ENCODE data around the gene CCL26.
"Not testable (repeated sequence)": the region's sequence is repeated elsewhere in the genome, so short reads cannot be mapped to it uniquely, and the experiment has no call there.

The CCL26 gene

DNA sequence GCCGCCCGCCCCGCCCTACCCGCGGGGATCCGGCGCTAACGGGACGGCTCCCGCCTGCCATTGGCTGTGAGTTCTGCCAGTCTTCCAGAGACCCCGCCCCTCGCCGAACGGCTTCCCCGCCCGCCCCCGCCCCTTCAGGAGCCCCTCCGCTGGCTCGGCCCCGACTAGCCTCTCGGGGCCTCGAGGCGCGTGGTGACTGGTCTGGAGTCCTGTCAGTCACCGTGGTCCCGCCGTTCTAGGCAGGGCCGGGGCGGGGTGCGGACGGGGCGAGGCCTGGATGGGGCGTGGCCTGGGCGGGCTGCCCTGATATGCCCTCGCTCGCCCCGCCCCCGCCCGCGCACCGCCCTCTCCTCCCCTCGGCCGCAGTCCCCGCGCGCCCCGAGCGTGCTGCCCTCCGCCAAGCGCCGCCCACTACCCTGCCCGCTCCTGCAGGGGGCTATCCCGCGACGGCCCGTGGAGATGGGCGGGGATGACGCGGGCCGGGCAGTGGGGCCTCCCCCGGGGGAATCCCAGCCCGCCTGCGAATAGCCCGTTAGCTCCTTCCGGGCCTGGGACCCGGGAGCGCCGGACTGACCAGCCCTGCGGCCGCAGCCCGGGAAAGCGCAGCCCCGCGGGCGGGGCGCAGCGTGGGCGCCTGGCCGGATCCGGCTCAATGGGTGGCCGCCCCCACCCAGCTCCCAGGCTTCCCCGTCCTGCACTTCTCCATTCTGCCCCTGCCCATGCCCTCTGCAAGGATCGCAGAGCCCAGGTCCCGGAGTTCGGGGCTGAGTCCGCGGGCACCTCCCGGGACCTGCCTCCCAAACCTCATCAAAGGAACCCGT, 32.8 kb downstream of the CCL26 start:
- peak; percentile 99 for DNase-seq (ENCODE audit: low read depth)

DNA sequence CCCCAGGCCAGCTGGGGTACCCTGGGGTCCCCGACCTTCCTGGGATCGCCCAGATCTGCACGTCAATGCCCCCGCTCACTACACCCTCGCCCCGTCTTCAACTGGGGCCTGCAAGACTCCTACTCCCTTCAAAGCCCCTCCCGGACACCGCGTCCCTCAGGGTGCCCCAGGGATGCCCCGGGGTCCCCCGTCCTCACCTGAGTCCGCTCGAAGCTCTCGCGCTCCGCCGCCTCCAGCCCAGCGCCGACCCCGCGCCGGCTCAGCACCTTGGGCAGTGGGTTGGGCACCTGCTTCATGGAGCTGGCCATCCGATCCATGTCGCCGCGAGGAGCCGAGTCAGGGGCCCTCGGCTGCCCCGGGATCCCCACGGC, 33.4 kb downstream of the CCL26 start, which contains the start of gene HIP1:
TSS of gene HIP1 (minus strand) at position 338 of the 371 bp plus-strand sequence. CDS start at position 317, 21 bp downstream.
- no peak for DNase-seq (ENCODE audit: low read depth)

DNA sequence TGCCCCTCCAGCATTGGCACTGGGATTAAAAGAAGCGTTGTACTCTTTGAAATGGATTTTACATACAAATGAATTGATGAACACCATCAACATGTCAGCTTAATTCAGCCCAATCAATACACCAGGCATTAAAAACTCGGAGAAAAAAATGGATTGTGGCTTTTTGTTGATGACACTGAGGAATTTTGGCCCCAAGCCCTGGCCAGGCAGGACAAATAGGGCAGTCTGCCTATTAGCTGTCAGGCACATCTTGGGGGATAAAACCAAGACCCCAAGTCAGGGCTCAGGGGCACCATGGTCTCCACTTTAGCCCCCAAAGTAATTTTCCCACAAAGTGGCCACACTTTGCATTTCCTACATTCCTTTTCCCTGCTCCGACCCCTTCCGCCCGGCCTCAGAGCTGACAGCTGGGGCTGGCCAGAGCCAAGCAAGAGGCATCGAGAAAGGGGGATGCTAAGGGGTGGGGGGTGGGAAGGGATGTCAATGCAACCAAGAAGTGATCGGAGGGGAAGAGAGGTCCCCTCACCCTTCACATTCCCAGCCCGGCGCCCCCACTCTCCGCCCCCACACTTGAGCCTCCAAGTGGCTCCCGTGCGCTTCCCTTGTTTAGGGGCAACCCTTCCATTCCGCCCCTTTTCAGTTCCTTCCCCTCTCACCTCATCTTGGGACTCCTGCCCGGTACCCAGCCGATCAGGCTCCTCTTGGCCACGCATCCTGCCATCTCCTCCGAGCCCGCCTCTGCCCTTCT, 34.0 kb downstream of the CCL26 start:
- DNase-seq (ENCODE audit: low read depth), result no peak

DNA sequence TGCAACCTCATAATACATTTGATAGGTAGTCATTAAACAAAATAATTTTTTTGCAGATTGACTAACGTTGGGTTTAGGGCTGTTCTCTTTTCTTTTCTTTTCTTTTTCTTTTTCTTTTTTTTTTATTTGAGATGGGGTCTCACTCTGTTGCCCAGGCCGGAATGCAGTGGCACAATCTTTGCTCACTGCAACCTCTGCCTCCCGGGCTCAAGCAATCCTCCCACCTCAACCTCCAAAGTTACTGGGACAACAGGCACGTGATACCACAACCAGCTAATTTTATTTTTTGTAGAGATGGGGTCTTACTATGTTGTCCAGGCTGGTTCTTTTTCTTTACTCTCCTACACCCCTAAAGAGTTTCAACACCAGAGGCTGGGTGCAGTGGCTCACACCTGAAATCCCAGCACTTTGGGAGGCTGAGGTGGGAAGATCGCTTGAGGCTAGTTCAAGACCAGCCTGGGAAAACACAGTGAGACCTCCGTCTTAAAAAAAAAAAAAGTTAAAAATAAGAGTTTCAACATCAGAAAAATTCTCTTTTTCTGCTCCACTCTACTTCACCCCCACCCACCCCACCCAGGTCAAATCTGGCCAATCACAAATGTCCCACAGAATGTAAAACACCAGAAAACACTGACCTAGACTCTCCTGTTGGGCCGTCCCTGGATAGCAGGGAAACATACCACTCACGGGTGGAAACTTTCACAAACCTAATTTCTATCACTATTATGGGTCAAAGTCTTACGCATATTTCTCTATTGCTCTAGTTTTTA, 36.2 kb downstream of the CCL26 start:
- DNase-seq (ENCODE audit: low read depth), result no peak

DNA sequence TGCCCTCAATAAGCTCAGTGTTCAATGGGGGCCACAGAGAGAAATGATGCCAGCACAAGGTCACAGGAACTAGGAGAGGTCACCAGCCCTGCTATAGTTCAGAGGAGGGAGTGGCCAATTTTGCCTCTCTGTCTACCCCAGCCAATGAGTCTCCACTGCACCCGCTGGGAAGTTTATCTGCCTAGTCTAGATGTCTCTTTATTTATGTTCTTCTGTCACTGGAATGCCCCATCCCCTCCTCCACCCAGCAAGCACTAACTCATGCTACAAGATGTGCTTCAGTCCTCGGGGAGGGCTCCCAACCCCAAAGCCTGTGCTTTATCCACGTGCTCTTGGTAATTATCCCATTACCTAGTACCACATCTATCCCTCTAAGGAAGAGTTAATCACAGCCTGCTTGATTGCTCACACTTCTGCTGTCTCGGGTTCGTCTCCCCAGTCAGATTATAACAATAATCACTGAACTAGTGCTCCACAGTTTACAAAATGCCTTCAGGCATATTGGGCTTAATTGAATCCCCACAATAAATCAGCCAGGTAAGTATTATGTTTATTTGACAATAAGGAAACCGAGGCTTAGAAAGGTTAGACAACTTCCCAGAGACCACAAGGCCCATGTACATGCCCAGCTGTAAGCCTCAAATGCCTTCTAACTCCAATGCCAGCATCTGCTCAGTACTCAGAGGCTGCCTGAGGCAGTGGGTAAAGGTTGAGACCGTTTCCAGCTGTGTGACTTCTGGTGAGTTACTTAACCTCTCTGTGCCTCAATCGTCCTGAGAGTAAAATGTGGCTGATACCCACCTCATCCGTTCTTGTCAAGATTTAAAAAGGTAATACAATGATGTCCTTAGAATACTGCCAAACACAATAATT, 37.2 kb downstream of the CCL26 start:
- DNase-seq (ENCODE audit: low read depth), result no peak

DNA sequence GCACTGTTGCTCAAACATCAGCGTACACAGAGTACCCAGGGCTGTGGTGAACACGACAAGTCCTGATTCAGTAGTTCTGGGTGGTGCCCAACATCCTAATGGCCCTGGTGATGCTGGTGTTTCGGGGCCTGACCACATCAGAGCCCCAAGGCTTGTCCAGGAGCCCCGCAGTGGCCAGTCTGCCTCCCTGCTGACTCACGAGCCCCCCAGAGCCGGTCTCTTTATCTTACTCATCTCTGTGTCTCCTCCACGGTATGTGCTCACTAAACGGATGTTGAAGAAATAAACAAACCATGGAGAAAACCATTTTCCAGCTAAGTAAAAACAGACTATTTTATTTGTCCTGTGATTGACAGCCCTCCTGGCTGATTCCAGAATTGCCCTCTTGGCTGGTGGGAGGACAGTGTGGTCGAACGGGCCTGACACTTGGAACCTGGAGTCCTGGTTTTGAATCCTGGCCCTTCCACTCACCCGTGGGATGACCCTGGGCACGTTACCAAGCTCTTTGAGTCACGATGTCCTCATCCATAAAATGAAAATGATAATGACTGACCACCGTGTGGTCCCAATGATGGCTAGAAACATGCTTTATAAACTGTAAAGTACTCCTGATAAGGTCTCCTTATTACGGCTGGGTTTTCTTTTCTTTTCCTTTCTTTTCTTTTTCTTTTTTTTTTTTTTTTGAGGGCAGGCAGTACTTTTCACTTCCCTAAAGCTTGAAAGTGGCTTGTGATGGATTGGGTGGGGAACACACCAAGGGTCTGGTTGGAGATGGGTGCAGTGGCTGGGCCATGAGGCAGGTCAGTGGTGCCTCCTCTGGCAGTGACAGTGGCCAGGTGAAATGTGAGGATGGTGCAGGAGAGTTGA, 39.0 kb downstream of the CCL26 start:
- DNase-seq (ENCODE audit: low read depth), result no peak

DNA sequence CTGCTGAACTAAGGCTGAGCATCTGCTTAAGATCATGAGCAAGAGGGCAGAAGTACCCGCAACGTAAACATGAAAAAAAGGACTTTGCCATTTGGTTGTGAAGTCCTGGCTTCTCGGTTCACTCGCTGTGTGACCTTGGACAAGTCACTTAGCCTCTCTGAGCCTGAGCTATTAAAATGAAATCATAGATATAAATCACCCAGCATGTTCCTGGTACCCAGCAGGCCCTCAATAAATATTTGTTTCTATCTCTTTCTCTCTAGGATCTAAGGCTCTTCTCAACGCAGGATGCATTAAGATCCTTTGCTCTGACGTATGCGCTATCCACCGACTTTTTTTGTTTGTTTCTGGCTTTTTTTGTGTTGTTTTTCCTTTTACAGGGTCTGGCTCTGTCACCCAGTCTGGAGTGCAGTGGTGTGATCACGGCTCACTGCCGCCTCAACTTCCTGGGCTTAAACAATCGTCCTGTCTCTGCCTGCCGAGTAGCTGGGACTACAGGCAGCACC, 39.9 kb downstream of the CCL26 start:
- no peak for DNase-seq (ENCODE audit: low read depth)

DNA sequence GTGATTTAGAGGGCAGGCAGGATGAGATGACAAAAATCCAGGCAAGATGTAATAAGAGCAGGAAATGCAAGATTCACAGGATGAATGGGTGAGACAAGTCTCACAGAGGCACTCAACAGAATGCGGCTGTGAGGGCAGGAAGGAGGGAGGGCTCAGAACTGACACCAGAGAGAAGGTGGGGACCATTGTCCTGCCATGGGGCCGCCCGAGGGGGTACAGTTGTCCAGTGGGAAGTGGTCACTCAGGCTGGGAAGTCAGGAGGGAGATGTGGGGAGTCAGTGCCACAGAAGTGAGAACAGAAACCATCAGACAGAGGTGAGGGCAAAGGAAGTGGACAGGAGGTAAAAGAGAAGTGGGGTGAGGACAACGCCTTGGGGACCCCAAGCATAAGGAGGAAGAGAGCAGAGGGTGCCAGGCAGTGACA, 42.1 kb downstream of the CCL26 start:
- no peak for DNase-seq (ENCODE audit: low read depth)

DNA sequence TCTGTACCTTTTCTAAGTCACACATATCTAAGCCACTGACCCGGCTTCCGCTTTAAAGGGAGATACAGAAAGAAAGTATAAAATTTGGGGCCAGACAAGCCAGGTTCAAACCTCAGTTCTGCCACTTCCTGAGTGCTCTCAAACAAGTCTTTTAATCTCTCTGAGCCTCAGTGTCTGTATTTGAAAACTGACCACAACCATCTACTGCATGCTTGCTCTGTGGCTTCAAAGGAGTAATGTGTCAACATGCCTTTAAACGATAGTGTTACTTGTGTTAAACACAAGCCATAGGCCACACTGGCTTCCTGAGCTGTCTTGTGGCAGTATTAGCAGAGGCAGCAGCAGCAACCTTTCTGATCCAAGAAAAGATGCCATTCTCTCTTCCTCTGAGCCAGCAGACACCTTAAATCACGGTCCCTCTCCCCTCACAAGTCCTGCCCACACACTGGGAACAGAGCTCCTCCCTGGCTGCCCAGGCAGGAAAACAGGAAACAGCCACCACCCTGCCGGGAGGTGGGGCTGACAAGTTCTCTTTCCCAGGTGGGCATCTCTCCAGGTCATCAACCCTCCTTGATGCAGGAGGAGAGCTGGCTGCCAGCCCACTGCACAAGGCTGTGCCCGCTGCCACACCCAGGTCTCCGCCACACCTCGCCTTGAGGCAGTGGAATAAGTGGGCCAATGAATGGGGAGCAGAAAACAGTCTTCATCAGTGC, 44.0 kb downstream of the CCL26 start:
- no peak for DNase-seq (ENCODE audit: low read depth)

DNA sequence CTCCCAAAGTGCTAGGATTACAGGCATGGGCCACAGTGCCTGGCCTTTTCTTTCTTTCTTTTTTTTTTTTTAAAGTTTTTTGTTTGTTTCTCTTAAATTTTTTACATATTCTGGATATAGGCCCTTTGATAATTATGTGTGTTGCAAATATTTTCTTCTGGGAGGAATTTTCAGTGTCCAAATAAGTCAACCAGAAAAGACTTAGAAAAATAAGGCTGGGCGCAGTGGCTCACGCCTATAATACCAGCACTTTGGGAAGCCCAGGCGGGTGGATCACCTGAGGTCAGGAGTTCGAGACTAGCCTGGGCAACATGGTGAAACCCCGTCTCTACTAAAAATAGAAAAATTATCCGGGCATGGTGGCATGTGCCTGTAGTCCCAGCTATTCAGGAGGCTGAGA, 44.7 kb downstream of the CCL26 start:
- not testable (repeated sequence) for DNase-seq (ENCODE audit: low read depth)

DNA sequence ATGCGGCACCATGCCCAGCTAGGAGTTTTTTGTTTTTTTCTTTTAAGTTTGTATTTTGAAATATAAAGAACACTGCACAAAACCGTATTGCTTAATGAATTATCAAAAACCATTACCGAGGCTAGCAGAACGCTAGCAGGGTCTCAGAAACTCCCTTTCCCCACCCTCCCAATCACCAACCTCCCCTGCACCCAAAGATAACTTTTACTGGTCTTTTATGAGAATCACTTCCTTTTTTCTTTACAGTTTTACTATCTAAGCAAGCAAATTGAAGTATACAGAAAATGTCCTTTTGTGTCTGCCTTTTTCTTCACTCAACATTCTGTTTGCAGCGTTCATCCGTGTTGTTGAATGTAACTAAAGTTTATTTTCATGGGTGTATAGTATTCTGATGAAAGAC, 46.7 kb downstream of the CCL26 start:
- no peak for DNase-seq (ENCODE audit: low read depth)

DNA sequence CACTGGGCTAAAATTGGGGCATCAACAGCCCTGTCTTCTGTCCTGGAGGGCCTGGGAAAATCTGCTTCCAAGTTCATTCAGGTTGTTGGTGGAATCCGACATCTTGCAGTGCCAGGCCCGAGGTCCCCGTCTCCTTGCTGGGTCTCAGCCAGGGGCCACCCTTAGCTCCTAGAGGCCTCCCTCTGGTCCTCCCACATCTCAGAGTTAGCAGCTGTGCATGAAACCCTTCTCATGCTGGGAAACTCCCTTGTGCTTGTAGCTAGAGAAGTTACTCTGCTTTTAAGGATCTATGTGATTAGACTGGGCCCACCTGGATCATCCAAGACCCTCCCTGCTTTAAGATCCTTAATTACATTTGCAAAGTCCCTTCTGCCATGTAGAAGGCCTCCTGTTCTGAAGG, 48.6 kb downstream of the CCL26 start:
- DNase-seq (ENCODE audit: low read depth), result no peak

DNA sequence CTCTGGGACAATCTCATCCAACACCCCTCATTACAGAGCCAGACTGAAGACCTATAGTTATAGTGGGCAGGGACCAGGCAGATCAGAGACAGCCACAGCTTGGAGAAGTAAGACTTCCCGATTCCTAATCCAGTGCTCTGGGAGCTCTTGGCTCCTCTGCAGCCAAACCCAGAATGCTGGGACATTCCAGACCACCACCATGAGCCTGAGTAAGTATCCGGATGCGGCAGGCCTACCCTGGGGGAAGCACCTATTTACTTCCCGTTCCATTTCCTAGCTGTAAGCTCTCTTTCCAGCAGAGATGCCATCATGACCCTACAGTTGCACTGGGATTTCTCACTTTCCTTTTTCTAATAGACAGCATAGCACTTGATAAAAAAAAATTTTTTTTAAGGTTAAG, 49.6 kb downstream of the CCL26 start:
- no peak for DNase-seq (ENCODE audit: low read depth)

DNA sequence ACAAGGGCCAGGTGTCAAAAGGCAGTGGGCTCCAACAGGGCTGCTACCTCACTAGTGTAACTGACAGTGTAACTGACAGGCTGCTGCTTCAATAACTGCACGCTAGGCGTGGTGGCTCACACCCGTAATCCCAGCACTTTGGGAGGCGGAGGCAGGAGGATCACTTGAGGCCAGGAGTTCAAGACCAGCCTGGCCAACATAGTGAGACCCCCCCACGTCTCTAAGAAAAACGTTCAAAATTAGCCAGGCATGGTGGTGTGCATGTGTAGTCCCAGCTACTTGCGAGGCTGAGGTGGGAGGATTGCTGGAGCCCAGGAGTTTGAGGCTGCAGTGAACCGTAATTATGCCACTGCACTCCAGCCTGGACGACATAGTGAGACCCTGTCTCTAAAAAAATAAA, 50.1 kb downstream of the CCL26 start:
- DNase-seq (ENCODE audit: low read depth), result not testable (repeated sequence)

DNA sequence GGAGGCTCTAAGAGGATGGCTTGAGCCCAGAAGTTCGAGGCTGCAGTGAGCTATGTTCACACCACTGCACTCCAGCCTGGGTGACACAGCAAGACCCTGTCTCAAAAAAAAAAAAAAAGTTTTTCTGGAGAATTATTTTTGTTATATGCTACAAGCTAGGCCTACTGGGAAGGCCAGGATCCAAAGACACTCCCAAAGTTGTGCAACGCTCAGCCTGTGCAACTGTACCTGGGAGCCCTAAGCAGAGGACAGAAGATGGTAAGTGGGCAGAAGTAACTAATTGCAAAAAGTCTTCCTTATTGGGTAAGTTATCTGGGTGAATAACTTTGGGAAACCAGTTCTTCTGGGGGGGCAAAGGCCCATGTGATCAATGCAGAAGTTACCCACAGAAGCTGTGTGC, 50.6 kb downstream of the CCL26 start:
- DNase-seq (ENCODE audit: low read depth), result no peak

DNA sequence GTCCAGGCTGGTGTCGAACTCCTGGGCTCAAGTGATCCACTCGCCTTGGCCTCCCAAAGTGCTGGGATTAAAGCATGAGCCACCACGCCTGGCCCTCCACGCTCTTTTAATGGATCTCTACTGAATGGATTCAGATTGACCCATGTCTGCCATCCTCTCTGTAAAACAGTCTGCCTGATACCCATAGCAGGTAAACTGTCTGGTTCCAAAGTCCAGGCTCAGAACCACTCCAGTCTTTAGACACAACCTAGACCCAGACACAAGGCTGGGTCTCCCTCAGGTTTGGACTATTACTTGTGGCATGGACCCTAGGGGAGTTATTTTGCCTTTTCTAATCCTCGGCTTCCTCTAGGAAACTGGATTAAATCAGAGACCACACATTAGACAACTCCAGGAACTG, 52.4 kb downstream of the CCL26 start:
- no peak for DNase-seq (ENCODE audit: low read depth)

All from stimulated activated CD8-positive, alpha-beta memory T cell treated with anti-CD3 and anti-CD28 coated beads, Interleukin-12 subunit alpha, Interleukin-12 subunit beta, amount 100 ng/mL, for 4 hours (primary cell).